GM13976 (cell line): ENCODE results near the gene MVB12B.

Experiments used
- DNase-seq: peaks from one replicate; pipeline ENCODE4 v3.0.0; 2012; ENCODE audit warnings: low spot score
- CTCF ChIP-seq: IDR thresholded peaks from 2 replicates; pipeline ENCODE4 v1.5.1; 2012; ENCODE audit warnings: borderline replicate concordance, mild to moderate bottlenecking; ENCODE audit not compliant: insufficient read depth; ENCODE audit errors: extremely low read depth, missing control alignments, control extremely low read depth
- in situ Hi-C: fragments of 300-500 bp; cut with MboI; formaldehyde crosslinking; loops from one replicate; pipeline ENCODE4 v1.12.0; 2022; ENCODE audit warnings: low sequenced_read_pairs, mixed read lengths, inconsistent platforms; ENCODE audit not compliant: unreplicated experiment

Gene MVB12B

GRCh38 chr9:126401107-126401506 lies 74.5 kb downstream of the MVB12B start:
- no peak for DNase-seq
- in situ Hi-C loops = loop anchor here (25.0 kb wide), 1 partner anchor 989 kb away; no protein-coding TSS in a partner anchor
- no peak for TF ChIP-seq CTCF

DNA sequence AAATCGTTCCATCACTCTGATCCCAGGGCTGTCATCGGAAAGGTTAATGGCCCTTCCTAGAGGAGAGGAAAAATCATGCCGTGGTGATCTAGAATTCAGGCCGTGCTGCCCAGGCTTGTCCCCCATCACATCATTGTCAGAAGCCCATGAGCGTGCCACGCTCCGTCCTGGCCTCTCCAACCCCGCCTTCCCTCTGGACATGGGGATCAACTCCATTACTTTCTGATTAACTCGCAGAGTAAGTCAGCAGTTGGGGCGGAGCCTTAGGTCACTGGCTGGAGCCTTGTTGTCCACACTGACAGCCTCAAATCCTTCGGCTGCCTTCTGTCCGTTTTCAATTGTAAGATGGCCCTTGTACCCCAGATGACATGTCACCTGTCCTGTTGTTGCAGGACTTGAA lies 75.0 kb downstream of the MVB12B start:
- DNase-seq = no peak
- in situ Hi-C loops = loop anchor here (25.0 kb wide), 1 partner anchor 989 kb away; no protein-coding TSS in a partner anchor
- no peak for TF ChIP-seq CTCF

GRCh38 chr9:126403397-126403796 lies 76.8 kb downstream of the MVB12B start:
- no peak for TF ChIP-seq CTCF
- in situ Hi-C loops = loop anchor here (25.0 kb wide), 1 partner anchor 991 kb away; no protein-coding TSS in a partner anchor
- no peak for DNase-seq

DNA sequence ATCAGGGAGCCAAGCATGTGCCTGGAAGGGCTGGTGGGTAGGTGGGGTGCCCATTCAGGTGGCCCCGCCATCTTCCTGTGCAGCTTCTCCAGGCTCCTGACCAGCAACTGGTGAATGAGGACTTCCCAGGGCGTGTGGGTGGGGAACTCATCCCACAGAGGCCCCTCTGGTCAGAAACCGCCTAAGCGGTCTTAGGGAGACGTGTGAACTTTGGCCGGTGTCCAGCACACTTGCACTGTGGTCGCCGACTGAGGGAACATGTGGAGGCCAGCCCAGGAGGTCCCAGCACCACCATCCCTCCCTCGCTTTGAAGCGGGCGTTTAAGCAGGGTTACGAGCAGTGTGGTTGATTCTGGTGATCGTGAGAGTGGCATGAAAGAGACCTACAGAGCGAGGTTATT lies 77.8 kb downstream of the MVB12B start:
- TF ChIP-seq CTCF = no peak
- in situ Hi-C loops = loop anchor here (25.0 kb wide), 1 partner anchor 992 kb away; no protein-coding TSS in a partner anchor
- DNase-seq = no peak

GRCh38 chr9:126406075-126406667 lies 79.5 kb downstream of the MVB12B start:
- in situ Hi-C loops = loop anchor here (25.0 kb wide), 1 partner anchor 994 kb away; no protein-coding TSS in a partner anchor
- no peak for DNase-seq
- no peak for TF ChIP-seq CTCF

DNA sequence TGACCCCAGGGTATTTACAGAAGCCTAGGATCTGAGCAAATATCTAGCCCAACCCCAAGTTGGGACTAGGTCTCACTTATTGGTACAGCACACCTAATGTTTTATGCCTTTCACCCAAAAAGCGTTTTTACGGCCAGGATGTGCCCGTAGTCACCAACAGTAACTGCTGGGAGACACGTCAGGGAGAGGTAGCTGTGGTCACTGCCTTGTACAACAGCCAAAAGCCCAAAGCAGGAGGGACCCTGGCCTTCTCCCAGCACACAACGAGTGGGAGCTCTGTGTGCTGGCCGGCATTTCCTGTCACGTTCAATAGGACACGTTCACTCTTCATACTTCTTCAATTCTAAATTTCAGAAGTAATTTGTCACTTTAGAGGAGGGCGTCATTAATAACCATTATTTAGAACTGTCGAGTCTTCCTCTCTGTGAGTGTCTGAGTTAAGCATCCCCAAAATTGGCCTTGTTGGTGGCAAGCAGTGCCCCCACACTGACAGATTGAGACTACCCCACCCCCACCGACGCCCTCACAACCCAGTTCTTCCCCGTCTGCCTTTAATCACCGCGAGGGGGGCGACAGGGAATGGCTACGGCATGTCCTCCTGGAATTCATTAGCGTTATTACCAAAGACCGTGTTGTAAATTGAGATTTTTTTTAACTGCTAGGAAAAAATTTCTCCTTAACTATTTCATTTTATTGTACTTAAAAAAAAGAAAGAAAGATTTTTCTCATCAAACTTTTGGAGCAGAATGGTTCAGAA lies 80.7 kb downstream of the MVB12B start:
- in situ Hi-C loops = loop anchor here (25.0 kb wide), 1 partner anchor 995 kb away; no protein-coding TSS in a partner anchor
- no peak for TF ChIP-seq CTCF
- DNase-seq = no peak
